Motor neuron (in vitro differentiated cells): Measurements from ENCODE around the gene UNC119B. TPM values are rescaled to one million over a fixed set of nuclear protein-coding genes. Genes with fewer than 3 reads are reported as not detected.
A peak's percentile ranks its signal among the peaks of the same experiment; 100 is the strongest.

Experiments used
- ATAC-seq, 8 experiments: fragments of 200-7000 bp; cut with Tn5 transposase; replicated peaks in 6 of 8; 2 replicates each; pipeline ENCODE4 v1.8.0; 2021; ENCODE audit warnings: mild to moderate bottlenecking in 8 of 8, moderate library complexity in 8 of 8
- H3K27ac ChIP-seq, 2 donors: fragments of 250-450 bp; sonication (Bioruptor Pico); 2 replicates each; pipeline ENCODE4 v1.9.0; 2021; ENCODE audit warnings: antibody characterized with exemption in 2 of 2, mild to moderate bottlenecking in 2 of 2, moderate library complexity in 1 of 2
- H3K4me1 ChIP-seq, 2 donors: fragments of 250-450 bp; sonication (Bioruptor Pico); replicated peaks in 1 of 2; 2 replicates each; pipeline ENCODE4 v1.6.1; 2021; ENCODE audit warnings: antibody characterized with exemption in 2 of 2, mild to moderate bottlenecking in 2 of 2, moderate library complexity in 1 of 2
- H3K4me3 ChIP-seq, 5 donors: fragments of 250-450 bp; sonication (Bioruptor Pico); 2 replicates each; pipeline ENCODE4 v1.9.0; 2021; ENCODE audit warnings: antibody characterized with exemption in 5 of 5, mild to moderate bottlenecking in 5 of 5, moderate library complexity in 4 of 5
- WGBS, 10 experiments: fragments of 450-650 bp; shearing (Covaris generic); methylation state at CpG; one replicate each; pipeline ENCODE4 v1.0.0; 2022; 5-methylcytosine and 5-hydroxymethylcytosine counted together
- in situ Hi-C, 9 experiments: fragments of 400-800 bp; cut with MboI; loops; one replicate each; pipeline ENCODE4 v1.15.0; 2021; ENCODE audit warnings: low sequenced_read_pairs in 9 of 9, low pct_unique_long_range_greater_than_20kb in 2 of 9; ENCODE audit not compliant: unreplicated experiment in 9 of 9
- total RNA-seq, 8 experiments: library from RNA; unstranded; fragments of 300-600 nt; gene quantifications; 2 replicates each; pipeline versions ENCODE4 v1.2.3 to v1.2.4, GENCODE V29; 2022

UNC119B gene
- total RNA-seq, 8 experiments from 2014 or later, result 15.7 to 37.7 (median 20.8) TPM

DNA sequence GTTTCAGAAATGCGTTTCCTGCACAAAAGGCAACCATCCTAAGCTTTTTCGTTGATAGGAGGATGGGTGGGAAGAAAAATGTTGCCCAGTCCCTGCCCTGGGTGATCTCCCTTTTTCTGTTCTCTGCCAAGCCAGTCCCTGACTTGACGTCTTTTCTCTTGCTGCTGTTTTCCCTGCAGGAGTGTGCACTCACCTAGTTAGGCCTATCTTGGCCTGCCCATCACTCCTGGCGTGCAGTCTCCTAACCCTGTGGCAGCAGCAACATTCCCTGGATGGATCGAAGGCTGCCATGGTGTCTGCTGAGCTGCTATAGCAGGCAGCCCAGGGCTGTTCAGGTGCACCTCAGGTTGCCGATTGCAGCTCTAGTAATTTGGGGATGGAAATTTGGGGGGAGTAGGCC lies 1.2 kb downstream of the UNC119B start:
- no peak overlapping the region for H3K27ac ChIP-seq
- in situ Hi-C loops, result loop anchor here in 3 of 9 experiments (10.0 kb wide), 1 partner anchor 127 kb away; the partner anchor contains the start of gene POP5 (in 3 of the 3)
- ATAC-seq, result peak in 3 of 8 experiments; percentile 7 to 25 (median 10)

DNA sequence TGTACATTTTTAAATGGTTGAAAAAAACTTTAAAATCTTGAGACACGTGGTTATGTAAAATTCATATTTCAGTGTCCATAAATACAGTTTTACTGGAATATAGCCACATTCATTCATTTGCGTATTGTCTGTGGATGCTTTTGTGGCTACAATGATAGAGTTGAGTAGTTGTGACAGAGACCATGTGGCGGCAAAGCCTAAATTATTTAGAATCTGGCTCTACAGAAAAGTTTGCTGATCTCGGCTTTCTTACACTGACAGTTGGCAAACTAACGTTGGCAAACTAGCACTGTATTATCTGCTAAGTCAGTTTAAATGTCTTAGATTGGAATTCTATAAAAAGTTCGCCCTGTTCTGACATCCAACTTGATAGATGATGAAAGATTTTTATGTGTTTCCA lies 2.4 kb downstream of the UNC119B start:
- 54 to 98% (median 79%) methylated on average over 3 to 6 of the region's 6 CpGs for WGBS, 10 experiments
- Histone ChIP-seq H3K27ac (no peak overlapping the region), H3K4me3 (no peak overlapping the region), H3K4me1 (peaks cover 14 to 21% of the 10 kb centered on the region in 2 donors)
- in situ Hi-C loops, result loop anchor here in 3 of 9 experiments (10.0 kb wide), 1 partner anchor 128 kb away; the partner anchor contains the start of gene POP5 (in 3 of the 3)
- ATAC-seq, result no peak

More for the DNA sequence above, 1.2 kb downstream of the UNC119B start:
- Histone ChIP-seq H3K4me3 (peak overlapping the region; percentile 80 to 99 (median 90)), H3K4me1 (peaks cover 14 to 21% of the 10 kb centered on the region in 2 donors)
- WGBS, 10 experiments, result 0 to 40% (median 0%) methylated on average over 1 to 4 of the region's 6 CpGs; no CpG with 5 or more reads in 2 of the 10 experiments

DNA sequence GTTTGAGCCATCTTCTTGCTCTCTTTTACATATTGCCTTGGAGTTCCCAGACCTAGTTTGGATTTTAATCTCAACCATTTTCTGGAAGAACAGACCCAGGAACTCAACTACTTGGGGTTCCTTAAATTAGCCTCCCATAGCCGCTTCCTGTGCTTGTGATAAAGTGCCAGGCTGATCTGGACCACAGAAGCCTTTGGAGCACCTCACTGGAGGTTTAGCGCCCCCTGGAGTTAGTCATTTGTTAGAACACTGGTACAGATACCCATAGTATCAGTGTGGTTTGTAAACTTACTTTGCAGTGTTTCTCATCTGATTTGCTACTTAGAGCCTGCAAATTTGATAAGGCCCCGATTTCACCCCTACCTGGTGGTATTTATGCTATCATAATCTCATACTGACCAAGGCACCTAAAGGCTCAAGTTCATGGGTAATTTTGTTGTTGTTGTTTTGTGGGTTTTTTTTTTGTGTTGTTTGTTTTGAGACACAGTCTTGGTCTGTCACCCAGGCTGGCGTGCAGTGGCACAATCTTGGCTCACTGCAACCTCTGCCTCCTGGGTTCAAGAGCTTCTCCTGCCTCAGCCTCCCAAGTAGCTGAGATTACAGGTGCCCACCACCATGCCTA lies 3.7 kb downstream of the UNC119B start:
- H3K4me3 ChIP-seq, result no peak overlapping the region
- in situ Hi-C loops, result loop anchor here in 3 of 9 experiments (10.0 kb wide), 1 partner anchor 129 kb away; the partner anchor contains the start of gene POP5 (in 3 of the 3)
- H3K4me1 ChIP-seq, result peaks cover 14 to 15% of the 10 kb centered on the region in 2 donors
- ATAC-seq, result peak in 6 of 8 experiments; percentile 34 to 56 (median 45)
- 0 to 80% (median 17%) methylated on average over 1 to 3 of the region's 4 CpGs; no CpG with 5 or more reads in 3 of the 10 experiments for WGBS, 10 experiments
- no peak overlapping the region for H3K27ac ChIP-seq

DNA sequence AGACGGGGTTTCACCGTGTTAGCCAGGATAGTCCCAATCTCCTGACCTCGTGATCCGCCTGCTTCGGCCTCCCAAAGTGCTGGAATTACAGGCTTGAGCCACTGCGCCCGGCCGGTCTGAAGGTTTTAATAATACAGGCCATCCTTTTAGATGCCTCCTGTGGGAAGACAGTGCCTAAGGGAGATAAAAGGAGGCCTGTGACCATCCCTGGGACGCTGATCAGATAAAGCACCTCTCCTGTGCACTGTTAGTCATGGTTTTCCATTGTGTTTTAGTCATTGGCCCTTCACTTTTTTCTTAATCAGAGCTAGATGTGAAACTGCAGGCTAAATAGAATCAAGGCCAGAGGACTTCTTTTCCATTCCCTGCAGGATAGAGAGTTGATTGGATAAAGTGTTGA lies 7.8 kb downstream of the UNC119B start:
- in situ Hi-C loops, result loop anchor here in 3 of 9 experiments (10.0 kb wide), 1 partner anchor 133 kb away; the partner anchor contains the start of gene POP5 (in 3 of the 3)
- no peaks in the 10 kb centered on the region for H3K4me1 ChIP-seq
- no peak overlapping the region for H3K27ac ChIP-seq
- no peak for ATAC-seq
- no peak overlapping the region for H3K4me3 ChIP-seq
- WGBS, 10 experiments, result 90 to 93% (median 93%) methylated on average over 5 to 7 of the region's 9 CpGs; no CpG with 5 or more reads in 7 of the 10 experiments

DNA sequence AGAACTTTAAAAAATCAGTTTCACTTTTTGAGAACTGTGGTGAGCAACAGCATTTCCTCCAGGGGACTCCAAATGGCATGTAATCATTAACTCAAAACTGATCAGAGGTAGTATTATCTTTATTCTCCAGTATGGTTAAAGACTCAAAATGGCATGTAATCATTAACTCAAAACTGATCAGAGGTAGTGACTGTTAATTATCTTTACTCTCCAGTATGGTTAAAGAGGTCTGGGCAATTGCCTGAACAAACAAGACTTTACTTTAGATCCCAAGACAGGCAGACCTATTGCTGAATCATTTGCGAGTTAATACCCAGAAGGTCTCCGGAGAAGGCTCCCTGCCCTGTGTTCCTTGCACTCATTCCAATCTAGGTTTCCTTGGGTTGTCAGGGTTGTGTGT lies 8.8 kb downstream of the UNC119B start:
- 60 to 100% (median 85%) methylated on average over 1 to 2 of the region's 2 CpGs; no CpG with 5 or more reads in 4 of the 10 experiments for WGBS, 10 experiments
- Histone ChIP-seq H3K4me1 (no peaks in the 10 kb centered on the region), H3K27ac (no peak overlapping the region), H3K4me3 (no peak overlapping the region)
- in situ Hi-C loops, result loop anchor here in 3 of 9 experiments (10.0 kb wide), 1 partner anchor 134 kb away; the partner anchor contains the start of gene POP5 (in 3 of the 3)
- ATAC-seq, result no peak

DNA sequence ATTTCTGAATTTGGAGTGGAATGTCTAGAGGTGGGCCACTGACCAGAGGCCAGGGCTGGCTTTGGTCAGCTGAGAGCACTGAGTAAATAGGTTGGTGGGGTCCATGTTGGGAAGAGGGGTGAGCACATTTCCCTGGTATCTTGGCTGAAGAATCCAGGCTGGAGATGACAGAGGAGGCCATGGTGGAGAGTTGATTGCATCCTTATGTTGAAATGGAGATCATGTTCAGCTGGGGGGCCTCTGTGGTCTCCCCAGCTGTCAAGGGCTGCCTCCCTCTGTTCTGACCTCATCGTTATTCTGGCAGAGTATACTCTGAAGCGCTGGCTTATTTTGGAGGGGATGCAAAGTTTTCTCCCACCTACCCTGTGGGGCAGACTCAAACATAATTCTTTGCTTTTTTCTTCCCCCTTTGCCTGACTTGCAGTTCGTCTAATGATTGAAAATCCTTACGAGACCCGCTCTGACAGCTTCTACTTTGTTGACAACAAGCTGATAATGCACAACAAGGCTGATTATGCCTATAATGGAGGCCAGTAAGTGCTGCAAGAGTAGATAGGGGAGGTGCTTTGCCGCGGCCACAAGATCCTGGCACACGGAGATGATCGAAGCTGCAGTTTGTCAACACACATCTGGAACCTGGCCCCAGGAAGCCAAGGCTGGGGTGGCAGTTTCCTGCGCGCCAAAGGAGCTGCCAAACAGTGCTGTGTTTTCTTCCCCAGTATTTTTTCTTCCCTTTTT lies 9.4 kb downstream of the UNC119B start:
- peaks cover 0 to 1% of the 10 kb centered on the region in 2 donors for H3K4me1 ChIP-seq
- ATAC-seq, result no peak
- no peak overlapping the region for H3K4me3 ChIP-seq
- WGBS, 10 experiments, result 40 to 100% (median 90%) methylated on average over 2 to 9 of the region's 11 CpGs; no CpG with 5 or more reads in 2 of the 10 experiments
- no peak overlapping the region for H3K27ac ChIP-seq
- in situ Hi-C loops, result loop anchor here in 3 of 9 experiments (10.0 kb wide), 1 partner anchor 135 kb away; the partner anchor contains the start of gene POP5 (in 3 of the 3)

DNA sequence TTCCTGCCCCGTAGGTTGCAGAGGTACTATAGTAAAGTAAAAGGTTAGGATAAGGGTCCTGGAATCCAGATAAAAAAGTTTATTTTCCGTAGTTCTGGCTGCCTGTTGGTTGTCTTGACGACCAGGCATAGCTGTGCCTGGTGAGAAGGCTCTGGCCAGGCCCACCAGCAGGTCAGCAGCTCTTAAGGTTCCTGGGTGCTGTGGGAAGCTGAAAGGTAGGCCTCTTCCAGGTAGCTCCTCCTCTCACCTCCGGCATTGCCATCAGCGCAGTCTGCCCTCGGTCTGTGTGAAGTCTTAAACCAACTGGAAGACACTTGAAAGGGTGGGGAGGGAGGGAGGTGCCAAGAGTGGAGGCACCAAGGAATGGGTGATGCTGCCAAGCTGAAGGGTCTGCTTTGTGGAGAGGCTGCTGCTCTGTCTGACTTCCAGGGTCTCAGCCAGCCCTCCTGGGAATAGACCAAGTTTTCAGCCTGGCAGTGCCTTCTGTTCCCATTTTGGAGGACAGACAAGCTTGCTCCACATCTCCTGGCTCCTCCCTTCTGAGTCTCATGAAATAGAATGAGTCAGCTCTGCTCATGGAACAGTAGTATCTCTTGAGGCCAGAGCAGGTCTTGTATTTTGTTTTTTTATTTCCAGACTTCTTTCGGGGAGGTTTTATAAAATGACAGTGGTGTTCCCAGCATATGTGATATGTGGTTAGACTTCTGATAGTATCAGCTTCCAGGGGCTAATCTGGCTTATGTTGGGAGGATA lies 10.2 kb downstream of the UNC119B start:
- H3K4me3 ChIP-seq, result no peak overlapping the region
- peak in 2 of 8 experiments; percentile 65 to 81 for ATAC-seq
- in situ Hi-C loops, result no loop called here
- WGBS, 10 experiments, result 10 to 100% (median 95%) methylated on average over 1 to 2 of the region's 7 CpGs; no CpG with 5 or more reads in 6 of the 10 experiments
- peaks cover 5 to 7% of the 10 kb centered on the region in 2 donors for H3K4me1 ChIP-seq
- no peak overlapping the region for H3K27ac ChIP-seq

DNA sequence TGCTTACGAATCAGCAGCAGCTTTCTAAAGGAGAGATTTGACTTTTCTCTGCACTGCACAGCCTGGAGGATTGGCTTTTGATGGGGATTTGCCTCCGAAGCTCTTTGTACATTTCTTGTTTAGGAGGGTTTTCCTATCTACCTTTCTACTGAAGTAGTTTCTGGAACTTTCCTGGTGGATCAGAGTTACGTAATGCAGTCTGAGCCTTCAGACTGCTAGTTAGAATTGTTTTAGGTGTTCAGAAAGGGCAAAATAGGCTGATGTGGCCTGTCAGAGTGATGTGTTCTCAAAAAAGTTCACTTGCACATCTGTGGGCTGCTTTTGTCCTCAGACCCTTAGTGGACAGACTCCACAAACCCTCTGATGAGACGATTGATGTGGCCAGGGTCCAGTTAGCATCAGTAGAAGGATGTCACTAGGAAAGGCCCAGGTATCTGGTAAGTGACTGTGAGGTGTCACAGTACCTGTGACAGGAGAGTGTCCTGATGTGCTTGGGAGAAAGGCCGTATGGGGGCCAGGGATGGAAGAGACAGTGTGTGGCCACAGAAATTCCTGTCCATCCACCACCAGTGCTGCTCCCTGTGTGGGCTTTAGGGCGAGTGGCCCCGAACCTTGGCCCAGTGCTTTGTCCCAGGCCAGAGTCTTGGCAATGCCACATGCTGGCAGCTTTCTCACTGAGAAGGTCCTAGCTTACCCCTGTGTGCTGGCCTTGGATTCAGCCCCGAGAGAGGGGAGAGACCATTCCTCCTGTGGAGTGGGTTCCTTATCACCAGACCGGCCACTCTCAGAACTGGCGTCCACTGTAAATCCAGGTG lies 10.9 kb downstream of the UNC119B start:
- Histone ChIP-seq H3K27ac (no peak overlapping the region), H3K4me1 (peaks cover 7 to 8% of the 10 kb centered on the region in 2 donors), H3K4me3 (no peak overlapping the region)
- WGBS, 10 experiments, result 60 to 100% (median 93%) methylated on average over 1 to 6 of the region's 10 CpGs; no CpG with 5 or more reads in 2 of the 10 experiments
- ATAC-seq, result no peak
- in situ Hi-C loops, result no loop called here

DNA sequence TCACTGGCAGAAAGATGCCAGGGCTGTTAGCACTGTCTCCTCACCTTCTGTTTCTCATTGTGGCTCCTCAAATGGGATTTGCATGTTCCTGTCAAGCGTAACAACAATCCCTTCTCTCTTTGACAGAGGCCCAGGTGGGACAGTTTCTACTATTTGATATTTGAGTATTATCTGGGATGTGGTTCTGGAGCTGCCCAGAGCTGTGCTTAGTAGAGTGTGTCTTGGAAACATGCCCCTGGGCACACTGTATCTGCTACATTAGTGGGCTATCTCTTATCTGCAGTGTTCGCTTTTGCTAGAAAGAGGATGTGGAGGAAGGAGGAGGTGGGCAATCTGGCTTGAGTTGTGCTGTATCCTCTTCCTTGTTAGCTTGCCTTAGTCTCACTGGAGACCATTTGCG lies 11.6 kb downstream of the UNC119B start:
- WGBS, 10 experiments, result 80 to 100% (median 98%) methylated on average over 1 to 3 of the region's 3 CpGs; no CpG with 5 or more reads in 2 of the 10 experiments
- Histone ChIP-seq H3K4me1 (peaks cover 9 to 10% of the 10 kb centered on the region in 2 donors), H3K4me3 (no peak overlapping the region), H3K27ac (no peak overlapping the region)
- ATAC-seq, result no peak
- in situ Hi-C loops, result no loop called here

DNA sequence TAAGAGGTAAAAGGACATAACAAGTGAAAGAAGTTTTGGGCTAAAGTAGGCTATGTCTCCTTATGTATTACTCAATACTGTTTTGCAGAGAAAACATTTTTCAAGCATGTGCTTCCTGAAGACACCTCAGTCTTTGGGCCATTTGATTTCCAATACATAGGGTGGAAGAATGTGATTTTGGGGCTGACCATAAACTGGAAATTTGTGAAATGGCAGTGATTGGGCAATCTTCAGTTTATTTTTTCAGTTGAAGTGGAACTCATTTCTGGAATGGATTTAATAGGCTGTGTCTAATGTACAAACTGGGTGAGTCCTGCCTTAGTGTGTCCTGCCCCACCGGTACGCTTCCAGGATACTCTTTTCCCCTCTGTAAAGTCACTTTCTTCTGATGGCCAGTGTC lies 12.5 kb downstream of the UNC119B start:
- no peak overlapping the region for H3K27ac ChIP-seq
- peaks cover 9 to 10% of the 10 kb centered on the region in 2 donors for H3K4me1 ChIP-seq
- no peak for ATAC-seq
- H3K4me3 ChIP-seq, result no peak overlapping the region
- in situ Hi-C loops, result no loop called here
- 89 to 100% (median 100%) methylated on average over 1 to 2 of the region's 2 CpGs; no CpG with 5 or more reads in 3 of the 10 experiments for WGBS, 10 experiments

DNA sequence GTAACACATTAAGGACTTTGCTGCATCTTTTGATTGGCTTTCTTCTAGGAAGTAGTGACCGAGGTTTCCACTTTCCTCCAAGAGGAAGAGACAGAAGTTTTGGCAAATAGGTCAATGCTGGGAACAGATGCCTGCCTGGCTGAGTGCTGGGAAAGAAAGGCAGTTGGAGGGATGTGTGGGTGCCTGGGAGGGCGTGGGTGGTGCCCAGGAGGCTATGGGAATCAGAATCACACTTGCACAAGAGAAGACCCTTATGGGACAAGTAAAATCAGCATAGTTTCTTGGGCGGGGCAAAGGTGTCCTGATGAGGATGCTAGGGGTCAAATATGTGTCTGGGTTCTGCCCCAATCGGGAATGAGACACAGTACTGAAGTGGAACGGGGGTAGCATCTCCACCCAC lies 14.5 kb downstream of the UNC119B start:
- H3K4me3 ChIP-seq, result no peak overlapping the region
- H3K27ac ChIP-seq, result no peak overlapping the region
- H3K4me1 ChIP-seq, result peaks cover 9 to 10% of the 10 kb centered on the region in 2 donors
- WGBS, 10 experiments, result 35 to 90% (median 60%) methylated on average over 1 to 4 of the region's 5 CpGs; no CpG with 5 or more reads in 1 of the 10 experiments
- no peak for ATAC-seq
- in situ Hi-C loops, result loop anchor here in 1 of 9 experiments (25.0 kb wide), 1 partner anchor 238 kb away; no protein-coding TSS in a partner anchor
